HG02610 (cell line): ENCODE measurements around the gene GPR108.

ENCODE experiments used
- ATAC-seq: cut with Tn5 transposase; IDR thresholded peaks from one replicate; pipeline ENCODE4 v1.9.1; 2021; ENCODE audit warnings: mild to moderate bottlenecking, moderate library complexity; ENCODE audit not compliant: unreplicated experiment

Gene GPR108

DNA sequence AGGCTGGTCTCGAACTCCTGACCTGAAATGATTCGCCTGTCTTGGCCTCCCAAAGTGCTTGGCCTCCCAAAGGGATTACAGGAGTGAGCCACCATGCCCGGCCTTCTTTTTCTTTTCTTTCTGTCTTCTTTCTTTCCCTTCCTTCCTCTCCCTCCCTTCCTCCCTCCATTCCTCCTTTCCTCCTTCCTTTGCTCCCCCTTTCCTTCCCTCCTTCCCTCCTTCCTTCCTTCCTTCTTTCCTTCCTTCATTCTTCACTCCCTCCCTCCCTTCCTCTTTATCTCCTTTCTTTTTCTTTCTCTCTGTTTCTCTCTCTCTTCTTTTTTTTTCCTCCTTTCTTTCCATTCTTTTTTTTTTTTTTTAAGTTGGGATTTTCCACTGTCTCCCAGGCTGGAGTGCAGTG, 29.0 kb downstream of the GPR108 start:
- no peak for ATAC-seq

DNA sequence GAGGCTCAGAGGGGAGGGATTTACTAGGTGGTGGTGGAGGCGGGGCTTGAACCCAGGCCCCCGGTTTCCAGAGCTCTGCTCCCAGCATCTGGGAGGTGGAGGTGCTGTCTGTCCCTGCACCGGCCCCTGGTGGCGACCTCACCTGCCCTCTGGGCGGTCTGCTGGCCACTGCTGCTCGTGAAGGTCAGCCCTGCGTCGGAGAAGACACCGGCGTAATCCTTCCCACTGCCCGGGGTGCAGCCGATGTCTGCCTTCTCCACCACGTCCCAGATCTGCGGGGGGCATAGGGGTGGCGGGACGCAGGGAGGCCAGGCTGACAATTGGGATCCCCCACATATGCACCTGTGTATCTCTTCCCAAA, 29.7 kb downstream of the GPR108 start:
- no peak for ATAC-seq

DNA sequence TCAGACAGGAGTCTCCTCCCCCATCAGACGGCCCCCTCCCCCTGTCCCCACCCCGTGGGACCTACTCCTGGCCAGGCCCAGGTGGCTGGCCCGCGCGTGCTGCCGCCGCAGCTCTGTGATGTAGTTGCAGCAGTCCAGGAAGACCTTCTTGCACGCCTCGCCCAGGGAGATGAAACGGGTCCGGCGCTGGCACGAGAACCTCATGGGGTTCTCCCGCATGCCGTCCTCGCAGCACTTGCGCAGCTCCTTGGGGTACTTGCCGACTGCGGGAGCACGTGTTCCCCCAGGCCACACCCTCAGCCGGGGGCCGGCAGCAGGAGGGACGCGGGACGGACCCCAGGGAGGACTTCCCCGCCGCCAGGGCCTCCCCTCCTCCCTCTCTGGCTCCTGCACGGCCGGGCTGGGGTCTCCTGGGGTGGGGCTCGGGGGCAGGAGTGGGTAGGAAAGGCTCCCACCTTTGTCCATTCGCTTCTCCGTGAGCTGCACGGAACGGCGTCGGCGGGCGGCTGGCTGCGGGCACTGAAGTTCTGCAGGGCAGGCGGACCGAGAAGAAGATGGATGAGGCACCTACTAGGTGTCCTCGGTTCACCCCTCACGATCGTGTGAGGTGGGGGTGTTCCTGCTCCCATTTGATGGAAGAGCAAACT, 30.2 kb downstream of the GPR108 start:
- ATAC-seq = no peak

DNA sequence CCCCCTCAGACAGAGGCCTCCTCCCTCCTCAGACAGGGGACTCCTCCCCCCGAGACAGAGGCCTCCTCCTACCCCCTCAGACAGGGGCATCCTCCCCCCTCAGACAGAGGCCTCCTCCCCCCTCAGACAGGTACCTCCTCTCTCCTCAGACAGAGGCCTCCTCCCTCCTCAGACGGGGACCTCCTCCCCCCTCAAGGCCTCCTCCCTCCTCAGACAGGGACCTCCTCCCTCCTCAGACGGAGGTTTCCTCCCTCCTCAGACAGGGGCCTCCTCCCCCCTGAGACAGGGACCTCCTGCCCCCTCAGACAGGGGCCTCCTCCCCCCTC, 30.8 kb downstream of the GPR108 start:
- no peak for ATAC-seq

GRCh38 chr19:6705931-6706632, 31.3 kb downstream of the GPR108 start:
- no peak for ATAC-seq

DNA sequence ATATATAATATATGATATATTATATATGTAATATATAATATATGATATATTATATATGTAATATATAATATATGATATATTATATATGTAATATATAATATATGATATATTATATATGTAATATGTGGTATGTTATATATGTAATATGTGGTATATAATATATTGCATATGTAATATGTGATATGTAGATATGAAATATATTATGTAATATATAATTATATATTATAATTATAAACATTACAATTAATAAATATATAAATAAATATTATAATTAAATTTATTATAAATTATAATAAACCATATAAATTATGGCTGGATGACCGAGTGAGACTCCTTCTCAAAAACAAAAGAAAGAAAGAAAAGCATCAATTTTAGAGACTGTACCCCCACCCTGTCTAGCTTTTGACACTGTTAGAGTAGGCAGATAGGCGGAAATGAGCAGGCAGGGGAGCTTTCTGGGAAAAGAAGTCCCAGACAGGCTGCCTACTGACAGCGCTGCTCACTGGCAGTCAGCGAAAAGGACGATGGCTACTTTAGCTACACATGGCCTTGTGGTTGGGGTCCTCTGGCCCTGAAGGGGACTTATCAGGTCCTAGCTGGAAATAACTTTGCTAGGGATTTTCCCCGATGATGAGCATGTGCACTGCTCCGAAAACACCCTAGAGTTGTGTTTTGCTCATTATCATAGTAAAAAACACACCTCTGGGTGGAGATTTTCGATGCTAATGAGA, 36.6 kb downstream of the GPR108 start:
- no peak for ATAC-seq

GRCh38 chr19:6699935-6700334, 37.4 kb downstream of the GPR108 start:
- no peak for ATAC-seq

GRCh38 chr19:6697291-6697690, 40.1 kb downstream of the GPR108 start:
- ATAC-seq = no peak

- ATAC-seq = no peak
These were observed 41.0 kb downstream of the GPR108 start for GRCh38 chr19:6696239-6696820.

DNA sequence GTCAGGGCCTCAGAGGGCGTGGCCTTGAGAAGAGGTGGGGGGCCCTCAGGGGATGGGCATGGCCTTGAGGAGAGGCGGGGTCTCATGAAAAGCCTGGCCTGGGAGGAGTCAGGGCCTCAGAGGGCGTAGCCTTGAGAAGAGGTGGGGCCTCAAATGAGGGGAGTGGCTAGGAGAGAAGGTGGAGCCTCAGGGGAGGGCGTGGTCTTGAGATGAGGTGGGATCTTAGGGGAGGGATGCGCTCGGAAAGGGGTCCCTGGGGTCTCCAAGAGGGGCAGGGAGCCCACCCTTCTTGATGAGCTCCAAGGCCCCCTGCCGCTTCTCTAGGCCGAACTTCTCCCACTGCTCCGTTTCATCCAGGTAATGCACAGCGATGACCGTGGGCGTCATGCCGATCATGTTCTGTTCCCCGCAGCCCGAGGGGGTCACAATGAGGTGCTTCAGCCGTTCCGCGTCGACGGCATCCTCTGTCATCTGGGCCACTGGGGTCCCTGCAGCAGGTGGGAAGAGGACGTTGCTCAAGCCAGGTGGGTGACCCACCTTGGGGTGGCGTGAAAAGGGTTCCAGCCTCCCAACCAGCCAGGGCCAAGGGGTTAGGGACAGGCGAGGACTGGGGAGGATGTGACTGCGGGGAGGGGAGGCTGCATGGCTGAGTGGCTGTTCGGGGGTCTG, 43.1 kb downstream of the GPR108 start:
- ATAC-seq = no peak

- no peak for ATAC-seq
These were observed 43.7 kb downstream of the GPR108 start for GRCh38 chr19:6693681-6694080.

- no peak for ATAC-seq
These were observed 44.3 kb downstream of the GPR108 start for GRCh38 chr19:6693056-6693471.

- no peak for ATAC-seq
These were observed 45.4 kb downstream of the GPR108 start for GRCh38 chr19:6692027-6692426.

GRCh38 chr19:6691342-6691741, 46.0 kb downstream of the GPR108 start:
- no peak for ATAC-seq

DNA sequence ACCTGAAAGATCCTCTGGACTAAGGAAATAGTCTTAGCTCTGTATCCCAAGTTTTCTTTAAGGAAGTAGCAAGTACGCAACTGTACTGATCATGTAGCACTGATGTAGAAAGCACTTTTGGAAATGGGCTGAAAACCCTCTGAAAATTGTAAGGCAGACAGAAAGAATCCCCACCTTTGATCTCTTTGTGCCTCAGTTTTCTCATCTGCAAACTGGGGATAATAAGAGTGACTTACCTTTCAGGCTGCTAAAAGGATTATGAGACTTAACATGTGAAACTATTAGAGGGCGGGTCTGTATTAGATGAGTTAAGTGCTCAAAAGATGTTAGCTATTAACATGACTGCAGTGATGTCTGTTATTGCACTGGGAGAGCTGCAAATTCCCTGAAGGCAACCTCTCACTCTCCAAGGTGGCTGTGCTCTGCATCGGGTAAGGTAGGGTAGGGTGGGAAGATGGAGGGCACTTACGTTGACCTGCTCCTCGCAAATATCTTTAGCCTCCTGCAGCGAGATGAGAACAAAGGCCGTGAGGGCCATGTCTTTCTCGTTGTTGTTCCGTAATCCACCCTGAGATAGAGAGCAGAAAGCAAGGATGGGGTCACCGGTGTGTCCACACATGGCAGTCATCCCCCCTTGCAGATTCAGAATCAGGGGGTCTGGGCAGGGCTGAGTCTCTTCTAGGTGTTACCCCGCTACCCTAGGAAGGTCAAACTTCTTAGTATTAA, 47.1 kb downstream of the GPR108 start:
- no peak for ATAC-seq

DNA sequence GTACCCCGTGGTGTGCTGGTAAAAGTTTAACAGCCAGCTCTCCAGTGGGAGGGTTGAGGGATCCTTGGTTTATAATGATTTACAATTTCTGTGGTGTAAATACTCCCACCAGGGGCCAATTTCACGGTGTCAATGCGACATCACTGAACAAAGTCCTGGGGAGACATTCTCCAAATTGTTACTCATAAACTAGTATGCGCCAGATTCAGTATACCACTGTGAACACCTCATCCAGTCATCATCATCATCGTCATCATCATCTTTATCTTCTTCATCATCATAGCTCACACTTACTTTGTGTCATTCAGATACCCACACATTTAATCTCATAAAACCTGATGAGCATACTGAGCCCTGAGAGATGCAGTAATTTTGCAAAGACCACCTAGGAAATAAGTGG, 50.3 kb downstream of the GPR108 start:
- ATAC-seq = no peak

DNA sequence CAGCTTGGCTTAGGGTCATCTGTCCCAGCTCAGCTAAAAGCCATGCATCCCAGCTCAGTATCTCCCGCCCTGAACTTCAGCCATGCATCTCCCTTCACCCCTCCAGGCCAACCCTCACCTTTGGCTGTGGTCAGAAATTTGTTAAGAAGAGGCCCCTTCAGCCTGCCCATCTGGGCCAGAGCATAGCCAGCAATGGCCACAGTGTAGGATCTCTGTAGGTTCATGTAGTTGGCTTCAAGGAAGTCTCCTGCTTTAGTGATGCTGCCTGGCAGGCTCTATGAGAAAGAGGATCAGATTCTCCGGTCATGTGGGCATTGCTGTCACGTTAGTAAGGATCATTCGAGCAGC, 50.8 kb downstream of the GPR108 start:
- no peak for ATAC-seq

DNA sequence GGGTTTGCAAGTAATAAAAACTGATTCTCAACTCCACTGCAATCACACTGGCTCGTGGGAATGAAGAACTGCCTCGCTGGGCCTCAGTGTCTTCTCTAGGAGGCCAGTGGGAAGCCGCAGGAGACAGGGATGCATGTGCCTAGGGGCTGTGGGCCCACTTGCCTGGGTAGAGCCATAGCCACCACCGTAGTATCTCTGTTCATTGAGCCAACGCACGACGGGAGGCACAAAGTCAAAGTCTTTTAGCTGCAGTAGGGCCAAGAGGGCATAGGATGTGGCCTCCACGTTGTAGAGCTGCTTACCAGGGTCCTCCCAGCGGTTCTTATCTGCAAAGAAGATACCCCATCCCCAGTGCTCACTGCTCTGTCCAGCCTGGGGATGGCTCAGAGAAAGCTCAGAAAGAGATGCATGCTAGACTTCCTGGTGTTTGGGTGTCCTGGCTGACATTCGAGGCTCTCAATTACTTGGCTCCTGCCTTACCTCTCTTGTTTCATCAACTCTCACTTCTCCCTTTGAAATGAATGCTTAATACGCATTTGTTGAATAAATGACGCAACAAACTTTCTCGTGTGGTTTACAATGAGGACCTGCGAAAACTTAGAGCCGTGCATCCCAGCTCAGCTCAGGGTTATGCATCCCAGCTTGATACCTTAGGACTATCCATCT, 51.3 kb downstream of the GPR108 start:
- ATAC-seq = no peak

- no peak for ATAC-seq
These were observed 51.9 kb downstream of the GPR108 start for GRCh38 chr19:6685482-6685881.

DNA sequence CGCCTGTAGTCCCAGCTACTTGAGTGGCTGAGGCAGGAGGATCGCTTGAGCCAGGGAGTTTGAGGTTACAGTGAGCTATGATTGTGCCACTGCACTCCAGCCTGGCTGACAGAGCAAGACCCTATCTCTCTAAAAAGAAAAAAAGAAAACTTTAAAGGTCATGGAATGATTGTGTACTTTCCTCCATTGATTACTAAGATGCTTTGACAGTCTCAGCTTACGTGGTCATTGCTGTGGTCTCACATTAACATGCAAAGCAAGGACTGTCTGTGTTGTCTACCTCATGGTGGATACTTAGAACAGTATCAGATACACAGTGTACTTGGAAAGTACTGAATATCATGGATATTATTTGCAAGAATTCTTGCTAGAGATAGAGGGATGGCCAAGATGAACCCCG, 53.4 kb downstream of the GPR108 start:
- ATAC-seq = no peak
